ENCODE data around the gene PRR33.

PRR33 gene

DNA sequence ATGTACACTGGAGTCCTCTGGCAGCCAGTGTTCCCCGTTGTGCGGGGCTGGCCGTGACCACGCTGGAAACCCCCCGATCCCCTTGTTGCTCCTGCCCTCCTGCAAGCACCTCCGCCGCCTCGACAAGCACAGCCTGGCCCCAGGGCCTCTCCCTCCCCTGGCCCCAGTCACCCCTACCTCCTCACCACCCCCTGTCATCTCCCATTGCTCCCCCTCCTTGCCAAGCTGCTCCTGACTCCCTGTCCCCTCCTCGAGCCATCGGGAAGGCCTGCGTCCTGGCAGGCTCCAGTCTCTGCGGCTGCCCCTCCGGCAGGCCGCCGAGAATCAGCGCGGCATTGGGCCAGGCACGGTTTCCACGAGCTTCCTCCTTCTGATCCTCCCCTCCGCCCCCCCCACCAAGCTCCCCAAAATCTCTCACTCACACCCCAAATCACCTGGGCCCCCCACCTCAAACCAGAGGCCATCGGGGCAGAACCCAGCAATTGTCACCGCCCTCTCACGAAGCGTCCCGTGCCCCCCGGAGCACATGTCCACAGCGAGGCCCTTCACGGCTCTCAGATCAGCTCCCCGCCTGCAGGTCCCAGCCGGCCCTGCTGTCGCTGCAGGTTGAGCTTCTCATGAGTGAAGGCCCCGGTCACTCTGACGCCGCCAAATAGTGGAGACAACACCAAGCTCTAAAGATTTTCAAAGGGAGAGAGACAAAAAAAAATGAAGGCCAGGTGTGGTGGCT lies 44.5 kb downstream of the PRR33 start:
- DNase-seq (ENCODE audit: low spot score) = no peak

DNA sequence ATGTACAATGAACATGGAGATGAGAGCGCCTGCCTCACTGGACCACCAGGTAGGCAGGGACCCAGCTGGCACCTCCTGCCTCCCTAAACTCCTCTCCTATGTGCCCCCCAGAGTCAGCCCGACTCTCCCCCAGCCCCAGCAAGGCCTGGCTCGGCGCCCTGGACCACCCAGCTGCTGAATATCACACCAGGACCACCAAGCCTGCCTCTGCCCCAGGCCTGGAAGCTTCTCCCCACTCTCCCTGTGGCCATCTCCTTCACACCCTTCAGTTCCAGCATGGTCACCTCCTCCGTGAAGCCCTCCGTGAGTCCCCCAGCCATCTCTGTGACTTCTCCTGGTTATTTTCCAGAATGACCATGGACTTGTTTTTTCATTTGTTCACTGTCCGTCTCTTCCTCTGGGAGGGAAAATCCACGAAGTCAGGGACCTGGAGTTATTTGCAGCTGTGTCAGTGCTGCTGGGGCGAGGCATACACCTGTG lies 45.2 kb downstream of the PRR33 start:
- no peak for DNase-seq (ENCODE audit: low spot score)

DNA sequence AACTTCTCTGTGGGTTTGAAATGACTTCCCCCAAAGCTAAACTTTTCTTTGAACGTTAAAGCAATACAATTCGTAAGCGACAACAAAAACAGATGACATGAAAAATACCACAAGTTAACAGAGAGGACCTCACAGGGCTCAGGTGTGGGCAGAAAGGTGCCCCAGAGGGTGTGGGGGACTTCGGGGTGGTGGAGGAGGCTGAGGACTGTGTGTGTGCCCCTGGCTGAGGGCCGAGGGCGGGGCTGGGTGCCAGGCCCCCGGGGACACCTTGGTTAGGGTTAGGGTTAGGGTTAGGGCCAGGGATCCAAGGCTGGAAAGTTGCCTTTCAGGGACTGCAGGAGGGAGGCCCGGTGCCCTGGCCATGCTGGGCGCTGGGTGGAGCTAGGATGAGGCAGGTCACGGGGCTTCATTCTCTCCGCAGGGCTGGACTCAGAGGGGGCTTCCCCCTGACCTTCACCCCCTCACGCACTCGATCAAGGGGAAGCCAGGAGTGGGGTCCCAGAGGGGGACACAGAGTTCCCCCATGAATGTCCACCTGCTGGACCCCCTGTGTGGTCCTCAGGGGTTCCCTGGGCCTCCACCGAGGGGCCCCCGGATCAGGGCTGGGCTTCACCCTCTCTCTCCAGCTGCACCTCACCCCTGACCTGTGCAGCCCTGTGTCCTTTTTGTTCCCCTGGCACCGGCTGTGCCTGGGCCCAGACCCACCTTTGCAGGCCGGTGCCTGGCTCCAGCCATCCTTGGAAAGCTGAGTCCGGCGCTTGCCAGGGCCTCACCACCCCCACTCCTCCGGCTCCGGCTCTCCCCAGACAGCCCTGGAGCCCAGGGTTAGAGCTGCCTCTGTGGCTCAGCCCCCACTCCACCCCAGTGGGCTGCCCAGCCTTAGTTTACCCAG lies 45.9 kb downstream of the PRR33 start:
- no peak for DNase-seq (ENCODE audit: low spot score)

DNA sequence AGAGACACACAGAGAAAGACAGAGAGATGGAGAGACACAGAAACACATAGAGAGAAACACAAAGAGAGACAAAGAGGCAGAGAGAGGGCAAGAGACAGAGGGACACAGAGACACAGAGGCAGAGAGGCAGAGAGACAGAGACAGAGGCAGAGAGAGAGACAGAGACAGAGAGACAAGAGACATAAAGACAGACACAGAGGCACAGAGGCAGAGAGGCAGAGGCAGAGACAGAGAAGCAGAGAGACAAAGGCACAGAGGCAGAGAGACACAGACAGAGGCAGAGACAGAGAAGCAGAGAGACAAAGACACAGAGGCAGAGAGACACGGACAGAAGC lies 46.6 kb downstream of the PRR33 start:
- DNase-seq (ENCODE audit: low spot score) = no peak

DNA sequence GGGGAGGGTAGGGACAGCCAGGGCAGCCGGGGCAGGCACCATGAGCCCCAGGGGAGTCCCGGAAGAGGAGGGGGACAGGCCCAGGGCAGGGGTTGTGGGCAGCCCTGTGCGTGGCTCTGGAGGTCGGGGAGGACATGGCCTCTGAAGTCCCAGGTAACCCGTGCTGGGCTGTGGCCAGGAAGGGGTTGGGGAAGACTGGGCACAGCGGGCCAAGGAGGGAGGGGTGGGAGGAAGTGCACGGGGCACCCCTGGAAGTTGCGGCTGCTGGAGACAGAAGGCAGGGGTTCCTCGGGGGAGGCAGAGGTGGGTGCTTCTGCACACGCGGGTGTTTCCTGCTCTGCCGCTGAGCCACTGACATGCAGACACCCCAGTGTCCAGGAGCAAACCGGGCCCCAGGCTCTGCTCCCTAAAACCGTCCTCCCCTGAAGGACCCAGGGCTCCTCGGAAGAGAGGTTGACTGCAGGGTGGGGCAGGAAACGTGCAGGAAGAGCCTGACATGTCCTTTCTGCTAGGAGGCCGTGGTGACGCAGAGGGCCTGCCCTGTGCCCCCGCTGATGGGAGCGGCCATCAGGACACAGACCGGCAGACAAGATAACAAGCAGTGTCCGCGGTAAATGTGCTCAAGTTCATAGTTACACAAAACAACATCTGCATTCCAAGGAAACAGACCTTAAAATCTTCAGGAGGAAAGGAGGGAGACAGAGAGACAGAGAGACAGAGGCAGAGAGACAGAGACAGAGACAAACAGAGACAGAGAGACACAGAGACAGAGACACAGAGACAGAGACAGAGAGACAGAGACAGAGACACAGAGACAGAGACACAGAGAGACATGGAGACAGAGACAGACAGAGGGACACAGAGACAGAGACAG lies 47.2 kb downstream of the PRR33 start:
- DNase-seq (ENCODE audit: low spot score) = no peak

DNA sequence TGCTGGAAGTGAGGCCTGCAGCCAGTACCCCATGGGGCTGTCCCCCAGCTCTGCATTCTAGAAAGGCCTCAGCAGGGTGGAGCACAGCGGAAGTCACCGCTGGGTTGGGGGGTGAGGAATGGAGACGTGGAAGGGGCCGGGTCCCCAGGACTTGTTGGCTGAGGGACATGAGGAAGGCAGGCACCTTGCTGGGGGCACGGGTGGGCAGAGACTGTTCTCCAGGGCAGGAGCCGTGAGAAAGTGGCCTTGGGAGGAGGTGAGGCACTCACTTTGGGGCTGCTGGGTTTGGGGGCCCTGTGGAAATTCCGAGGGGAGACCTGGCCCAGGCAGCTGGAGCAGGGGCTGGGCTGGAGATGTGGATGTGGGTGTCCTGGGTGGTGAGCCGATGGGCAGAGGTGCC lies 47.9 kb downstream of the PRR33 start:
- DNase-seq (ENCODE audit: low spot score) = no peak

DNA sequence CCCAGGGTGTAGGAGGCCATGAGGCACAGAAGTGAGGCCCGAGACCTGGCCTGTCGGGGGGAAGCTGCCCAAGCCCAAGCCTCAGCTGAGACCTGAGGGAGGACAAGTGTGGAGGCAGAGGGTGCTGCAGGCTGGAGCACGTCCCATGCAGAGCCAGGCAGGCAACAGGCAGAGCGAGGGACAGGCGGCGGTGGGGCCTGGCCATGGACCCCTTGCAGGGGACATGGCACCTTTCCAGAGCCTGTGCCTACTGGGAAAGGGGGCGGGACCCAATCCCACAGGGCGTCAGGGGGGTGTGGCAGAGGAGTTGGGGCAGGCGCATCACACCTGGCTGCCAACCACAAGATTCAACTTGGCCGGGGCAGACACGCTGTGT lies 48.6 kb downstream of the PRR33 start:
- no peak for DNase-seq (ENCODE audit: low spot score)

DNA sequence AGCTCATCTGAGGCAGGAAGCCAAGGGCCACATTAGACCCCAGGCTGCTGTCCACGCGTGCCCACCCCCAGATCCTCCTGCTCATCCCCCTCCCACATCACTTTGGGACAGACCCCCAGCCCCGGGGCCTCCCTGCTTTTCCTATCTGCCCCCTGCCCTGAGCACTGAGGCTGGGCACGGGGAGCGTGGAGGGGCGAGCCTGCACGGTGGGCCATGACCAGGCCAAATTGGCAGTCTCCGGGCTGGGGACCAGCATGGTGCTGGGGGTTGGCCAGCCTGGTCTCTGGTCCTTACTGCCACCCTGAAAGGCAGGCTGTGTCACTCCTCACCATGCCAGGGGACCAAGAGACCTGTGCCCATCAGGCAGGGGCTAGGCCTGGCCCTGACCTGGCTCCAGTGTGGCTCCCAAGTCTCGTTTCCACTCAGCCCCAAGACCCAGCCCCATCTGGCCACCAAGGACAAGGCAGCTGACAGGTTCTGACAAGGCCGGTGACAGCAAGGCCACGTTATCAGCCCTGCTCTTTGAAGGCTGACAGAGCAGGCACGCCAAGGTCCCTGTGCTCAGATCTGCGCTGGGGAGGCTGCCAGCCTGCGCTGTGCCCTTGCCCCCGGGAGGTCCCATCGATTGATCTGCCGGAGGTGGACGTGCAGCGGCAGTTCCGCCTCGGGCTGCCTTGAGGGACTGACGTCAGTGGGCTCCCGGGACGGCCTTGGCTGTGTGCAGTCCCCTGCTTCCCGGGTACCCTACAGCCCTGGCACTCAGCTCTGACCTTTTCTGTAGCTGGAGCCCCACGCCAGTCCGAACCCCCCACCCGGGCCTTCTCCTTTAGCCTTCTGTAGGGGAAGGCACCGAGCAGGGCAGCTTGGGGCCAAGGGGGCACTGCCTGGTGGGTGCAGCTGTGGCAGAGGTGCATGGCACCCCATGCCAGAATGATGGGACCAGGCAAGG lies 49.3 kb downstream of the PRR33 start:
- DNase-seq (ENCODE audit: low spot score) = no peak

DNA sequence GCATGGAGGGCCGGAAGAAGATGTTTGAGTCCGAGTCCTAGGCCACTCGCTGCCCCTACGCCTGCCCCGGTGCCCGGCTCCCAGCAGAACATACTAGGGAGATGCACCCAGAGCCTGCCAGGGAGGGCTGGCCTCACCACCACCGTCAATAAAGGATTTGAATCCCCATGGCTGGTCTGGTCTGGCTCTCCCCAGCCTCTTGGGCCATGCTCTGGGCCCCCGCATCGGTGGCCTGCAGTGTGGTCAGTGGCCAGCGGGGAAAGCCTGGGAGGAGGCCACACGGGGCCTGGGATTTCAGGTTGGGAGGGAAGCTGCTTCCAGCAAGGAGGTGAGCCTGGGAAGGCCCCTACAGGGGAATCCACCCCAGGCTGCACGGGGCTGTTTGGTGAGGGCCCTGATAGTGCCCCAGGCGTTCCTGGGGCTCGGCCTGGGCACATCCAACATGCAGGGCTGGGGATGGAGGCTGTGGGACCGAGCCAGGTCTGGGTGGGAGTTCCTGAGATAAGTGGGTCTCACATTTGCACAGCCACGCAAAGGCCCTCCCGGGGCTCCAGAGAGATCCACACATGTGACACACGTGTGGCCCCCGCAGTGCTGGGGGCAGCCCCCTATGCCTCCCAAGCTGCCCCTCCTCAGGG lies 50.1 kb downstream of the PRR33 start:
- no peak for DNase-seq (ENCODE audit: low spot score)

DNA sequence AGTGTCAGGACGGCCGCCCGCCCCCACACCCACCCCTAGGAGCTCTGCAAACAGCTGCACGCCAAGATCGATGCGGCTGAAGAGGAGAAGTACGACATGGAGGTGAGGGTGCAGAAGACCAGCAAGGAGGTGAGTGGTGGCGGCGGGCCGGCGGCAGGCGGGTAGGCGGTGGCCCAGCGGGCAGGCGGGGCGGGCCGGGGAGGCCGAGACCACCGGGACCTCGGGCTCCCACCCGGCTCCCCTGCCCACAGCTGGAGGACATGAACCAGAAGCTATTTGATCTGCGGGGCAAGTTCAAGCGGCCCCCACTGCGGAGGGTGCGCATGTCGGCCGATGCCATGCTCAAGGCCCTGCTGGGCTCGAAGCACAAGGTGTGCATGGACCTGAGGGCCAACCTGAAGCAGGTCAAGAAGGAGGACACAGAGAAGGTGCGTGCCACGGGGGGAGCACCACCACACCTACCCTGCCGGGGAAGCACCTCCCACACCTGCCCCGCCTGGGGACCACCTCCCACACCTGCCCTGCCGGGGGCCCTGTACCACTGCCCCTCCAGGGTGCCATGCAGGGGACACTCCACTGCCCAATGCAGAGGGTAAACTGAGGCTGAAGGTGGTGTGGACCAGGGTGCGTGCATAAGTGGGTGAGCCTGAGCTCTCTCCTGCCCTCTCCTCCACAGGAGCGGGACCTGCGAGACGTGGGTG lies 50.8 kb downstream of the PRR33 start:
- no peak for DNase-seq (ENCODE audit: low spot score)

DNA sequence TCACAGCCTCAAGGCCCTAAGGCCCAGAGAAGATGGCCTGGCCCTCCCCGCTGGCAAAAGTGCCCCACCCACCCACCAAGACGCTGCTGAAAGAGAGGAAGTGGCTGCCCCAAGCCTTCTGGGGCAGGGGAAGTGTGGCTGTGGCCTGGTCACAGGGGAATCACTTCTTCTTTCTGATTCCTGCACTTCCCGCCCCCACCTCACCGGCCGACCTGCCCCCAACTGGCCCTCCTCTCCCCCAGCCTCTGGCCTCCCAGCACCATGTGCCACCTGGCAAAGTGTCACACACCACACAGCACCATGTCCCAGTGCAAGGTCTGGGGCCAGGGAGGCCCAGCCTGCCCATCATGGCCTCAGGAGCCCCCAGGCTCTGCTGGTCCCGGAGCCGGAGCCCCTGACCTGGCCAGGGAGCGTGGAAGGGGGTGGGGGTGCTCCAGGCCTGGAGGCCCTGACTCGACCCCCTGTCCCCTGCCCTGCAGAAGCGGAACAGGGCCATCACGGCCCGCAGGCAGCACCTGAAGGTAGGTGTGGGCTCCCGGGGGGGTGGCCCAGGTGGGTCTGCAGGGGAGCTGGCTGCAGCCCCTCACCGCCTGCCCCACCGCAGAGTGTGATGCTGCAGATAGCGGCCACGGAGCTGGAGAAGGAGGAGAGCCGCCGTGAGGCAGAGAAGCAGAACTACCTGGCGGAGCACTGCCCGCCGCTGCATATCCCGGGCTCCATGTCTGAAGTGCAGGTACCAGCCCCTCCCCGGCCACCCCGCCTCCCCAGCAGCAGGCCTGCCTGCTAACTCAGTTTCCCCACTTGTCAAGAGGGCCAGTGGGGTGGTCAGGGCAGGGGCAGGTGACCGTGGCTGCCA lies 51.5 kb downstream of the PRR33 start:
- peak; percentile 79 for DNase-seq (ENCODE audit: low spot score)

DNA sequence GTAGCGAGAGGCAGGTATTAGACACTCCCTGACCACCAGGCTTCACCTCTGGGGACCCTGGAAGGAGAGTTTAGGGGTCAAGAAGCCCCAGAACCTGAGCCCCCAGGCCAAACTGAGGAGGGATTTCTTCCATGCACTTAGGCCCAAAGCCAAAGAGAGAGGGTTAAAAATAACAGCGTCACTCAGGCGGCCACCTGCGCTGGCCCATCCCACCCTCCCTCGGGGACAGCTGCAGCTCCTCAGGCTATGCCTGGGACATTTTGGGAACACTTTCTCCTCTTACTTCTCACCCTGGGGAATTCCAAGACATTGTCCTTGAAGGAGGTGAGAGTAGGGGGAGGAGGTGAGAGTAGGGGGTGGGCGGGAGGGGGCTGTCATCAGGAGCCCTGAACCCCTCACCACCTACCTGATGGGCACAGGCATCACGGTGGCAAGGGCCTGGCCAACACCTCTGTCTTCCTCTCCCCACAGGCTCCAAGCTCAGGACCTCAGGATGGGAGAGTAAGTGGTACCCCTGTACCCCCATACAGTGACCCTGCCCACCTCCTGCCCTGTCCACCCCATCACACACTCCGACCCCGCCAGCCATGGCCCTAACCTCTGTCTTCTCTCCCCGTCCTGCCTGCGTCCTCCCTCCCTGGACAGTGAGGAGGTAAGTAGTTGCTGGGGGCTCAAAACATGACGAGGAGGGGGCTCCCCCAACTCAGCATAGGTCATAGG lies 52.3 kb downstream of the PRR33 start:
- DNase-seq (ENCODE audit: low spot score) = no peak

DNA sequence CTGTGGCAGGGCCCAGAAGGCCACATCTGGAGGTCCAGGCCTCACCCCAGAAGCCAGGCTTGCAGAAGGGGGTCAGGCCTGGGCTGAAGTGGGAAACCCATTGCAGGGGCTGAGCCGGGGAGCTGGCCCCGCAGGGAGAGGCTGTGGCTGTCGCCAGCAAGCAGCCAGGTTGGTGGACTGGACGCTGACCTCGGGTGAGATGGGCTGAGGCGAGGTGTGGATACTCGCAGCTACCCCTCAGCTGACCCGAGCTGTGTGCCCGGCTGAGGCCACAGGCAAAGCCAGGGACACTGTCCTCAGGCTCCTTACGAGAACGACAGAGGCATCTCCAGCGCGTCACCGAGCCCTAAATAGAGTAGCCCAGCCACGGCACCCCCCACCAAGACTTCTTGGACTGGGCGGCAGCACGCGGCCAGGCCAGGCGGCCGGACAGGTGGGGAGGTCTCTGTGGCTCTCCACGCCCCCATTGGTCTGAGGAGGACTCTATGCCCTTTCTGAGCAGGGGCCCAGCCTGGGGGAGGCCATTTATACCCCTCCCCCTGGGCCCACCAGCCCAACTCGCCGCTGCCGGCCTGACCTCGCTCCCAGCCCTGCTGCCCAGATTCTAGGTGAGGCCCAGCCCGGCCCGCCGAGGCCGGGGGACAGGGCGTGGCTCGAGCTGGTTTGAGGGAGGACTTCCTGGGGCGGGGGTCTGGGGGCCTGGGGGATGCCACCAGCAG lies 53.1 kb downstream of the PRR33 start, which contains the start of gene TNNI2:
TSS of gene TNNI2 (plus strand) at position 556 of the 719 bp plus-strand sequence. CDS start 716 bp downstream, outside the sequence.
- no peak for DNase-seq (ENCODE audit: low spot score)
